ENCODE data around the gene DCAF17.

The DCAF17 gene

GRCh38 chr2:171514908-171515582 is 81.0 kb downstream of the DCAF17 start (continued):
- TF ChIP-seq ZNF335 (tag by site-specific recombination; conservative IDR thresholded peaks at IDR 0.05) (no peak), ZSCAN5A (tag by site-specific recombination; IDR thresholded peaks at IDR 0.05) (no peak), ZBTB8A (tag by site-specific recombination; IDR thresholded peaks at IDR 0.05) (no peak), ZNF2 (tag by site-specific recombination; IDR thresholded peaks at IDR 0.05) (no peak), HOXA7 (CRISPR knock-in tag; IDR thresholded peaks at IDR 0.05; ENCODE audit: borderline replicate concordance) (no peak), BCL11B (tag by site-specific recombination; IDR thresholded peaks at IDR 0.05; ENCODE audit: low read depth) (no peak), ZNF10 (tag by site-specific recombination; IDR thresholded peaks at IDR 0.05) (no peak), ZNF501 (tag by site-specific recombination; IDR thresholded peaks at IDR 0.05) (no peak)

GRCh38 chr2:171515672-171516298 is 81.8 kb downstream of the DCAF17 start:
- H3K9me3 ChIP-seq (ENCODE audit: control insufficient read depth, insufficient read depth, low read depth, low read length): no peaks in the 10 kb centered on the region
- no peak for TF ChIP-seq OVOL3 (tag by site-specific recombination; IDR thresholded peaks at IDR 0.05)
- TF ChIP-seq PRDM10 (tag by site-specific recombination; IDR thresholded peaks at IDR 0.05): peak; percentile 69
- H3K4me1 ChIP-seq (ENCODE audit: control insufficient read depth, insufficient read depth, low read length): no peaks in the 10 kb centered on the region
- ChIA-PET POLR2A (no interaction called here), CTCF (interaction anchor here (1.5 kb wide), 1 partner anchor 15 kb away, joined by 5 read pairs; no protein-coding TSS in a partner anchor)
- no peaks in the 10 kb centered on the region for H3K36me3 ChIP-seq (ENCODE audit: control insufficient read depth in 2 of 2, insufficient read depth in 1 of 2, low read length in 2 of 2)
- no peak overlapping the region for H3K27ac ChIP-seq (ENCODE audit: extremely low read depth, low read depth, low read length)
- H3K4me3 ChIP-seq (ENCODE audit: low read depth, low read length): no peak overlapping the region

GRCh38 chr2:171516793-171517192 is 82.8 kb downstream of the DCAF17 start:
- ChIA-PET POLR2A (no interaction called here), CTCF (no interaction called here)
- Histone ChIP-seq H3K4me3 (ENCODE audit: low read depth, low read length) (no peak overlapping the region), H3K9me3 (ENCODE audit: control insufficient read depth, insufficient read depth, low read depth, low read length) (no peaks in the 10 kb centered on the region), H3K36me3 (ENCODE audit: control insufficient read depth in 2 of 2, insufficient read depth in 1 of 2, low read length in 2 of 2) (no peaks in the 10 kb centered on the region), H3K27ac (ENCODE audit: extremely low read depth, low read depth, low read length) (no peak overlapping the region), H3K4me1 (ENCODE audit: control insufficient read depth, insufficient read depth, low read length) (no peaks in the 10 kb centered on the region)
- no peak for TF ChIP-seq GFI1B (tag by site-specific recombination; IDR thresholded peaks at IDR 0.05)
- no peak for TF ChIP-seq ZNF324 (tag by site-specific recombination; IDR thresholded peaks at IDR 0.05)
- TF ChIP-seq ZNF394 (tag by site-specific recombination; IDR thresholded peaks at IDR 0.05; ENCODE audit: borderline replicate concordance): no peak
- peak; percentile 60; the same call in 1 of the 2 replicates for TF ChIP-seq ZNF133 (tag by site-specific recombination; IDR thresholded peaks at IDR 0.05)
- TF ChIP-seq SETDB1 (IDR thresholded peaks at IDR 0.05; ENCODE audit: insufficient read length, low read length): peak; percentile 30
- TF ChIP-seq ZNF155 (tag by site-specific recombination; IDR thresholded peaks at IDR 0.05): no peak

Data from HEK293 (cell line).